ENCODE measurements around the gene SPEN. TPM values are rescaled to one million over a fixed set of nuclear protein-coding genes. Genes with fewer than 3 reads are reported as not detected.

Gene SPEN
- total and polyA plus RNA-seq, 2 of the 13 experiments (the other 11 are each of a cell fraction or from before 2014, with no cell fraction given) = 4.8 to 14.0 TPM

GRCh38 chr1:15953791-15954241, 106.3 kb downstream of the SPEN start:
- intact Hi-C loops (cut with micrococcal nuclease; ENCODE audit: unreplicated experiment) = no loop called here
- ATAC-seq (no peak), FAIRE-seq (no peak), DNase-seq (ENCODE audit: low spot score) (no peak)
- ChIA-PET POLR2A (no interaction called here), CTCF (ENCODE audit: low intra/inter-chr PET ratio, low total read pairs) (no interaction called here)
- no peak overlapping the region for H3K4me2 ChIP-seq (ENCODE audit: low read depth, low read length)
- peaks cover 11% of the 10 kb centered on the region; the same call in 1 of the 2 replicates for H3K4me1 ChIP-seq (ENCODE audit: insufficient read depth, low read length)
- peaks cover 0 to 3% of the 10 kb centered on the region in 2 experiments; a peak in 1 of 5 replicates for H3K36me3 ChIP-seq (replicated peaks in 1 of 2; ENCODE audit: control insufficient read depth in 1 of 2, insufficient read depth in 2 of 2, low read length in 2 of 2)
- no peaks in the 10 kb centered on the region for H3K27me3 ChIP-seq (ENCODE audit: control insufficient read depth in 1 of 2, insufficient read depth in 2 of 2, low read length in 2 of 2)
- H4K20me1 ChIP-seq (ENCODE audit: insufficient read depth, low read length) = peaks cover 5% of the 10 kb centered on the region; the same call in 1 of the 2 replicates
- no peak overlapping the region for H3K9ac ChIP-seq (ENCODE audit: insufficient read depth, low read depth, low read length)
- H3K4me3 ChIP-seq (replicated peaks in 1 of 3; ENCODE audit: insufficient read depth in 1 of 3, low read depth in 2 of 3, low read length in 3 of 3) = no peak overlapping the region
- no peak overlapping the region for H2AFZ ChIP-seq (ENCODE audit: low read length)
- no peaks in the 10 kb centered on the region for H3K9me3 ChIP-seq (ENCODE audit: low read length)
- in situ Hi-C loops (cut with HindIII; ENCODE audit: extremely low pct_ligation_motif_present, low pct_unique_long_range_greater_than_20kb) = no loop called here
- 100% methylated on average over 1 of the region's 1 CpG for WGBS (ENCODE audit: low lambda C conversion rate)
- BruUV-seq (replicated peaks) = no TSS peak
- TF ChIP-seq STAT5B (CRISPR knock-in tag; IDR thresholded peaks at IDR 0.05) (no peak), SMAD1 (CRISPR knock-in tag; IDR thresholded peaks at IDR 0.05; ENCODE audit: borderline replicate concordance, low read depth) (no peak), ZNF160 (CRISPR knock-in tag; IDR thresholded peaks at IDR 0.05) (no peak), ZNF292 (CRISPR knock-in tag; IDR thresholded peaks at IDR 0.05; ENCODE audit: borderline replicate concordance, low read depth) (no peak), KAT2B (IDR thresholded peaks at IDR 0.05; ENCODE audit: borderline replicate concordance, low read depth, low read length) (no peak), ZNF569 (CRISPR knock-in tag; IDR thresholded peaks at IDR 0.05; ENCODE audit: borderline replicate concordance) (no peak), SP4 (CRISPR knock-in tag; IDR thresholded peaks at IDR 0.05) (no peak), PHB2 (IDR thresholded peaks at IDR 0.05; ENCODE audit: partially characterized antibody) (no peak), AGO1 (IDR thresholded peaks at IDR 0.05; ENCODE audit: low read depth, low read length, poor library complexity, severe bottlenecking) (no peak), ZEB1 (IDR thresholded peaks at IDR 0.05; ENCODE audit: insufficient replicate concordance, low read depth) (no peak), ZNF317 (CRISPR knock-in tag; IDR thresholded peaks at IDR 0.05) (no peak), ZZZ3 (CRISPR knock-in tag; IDR thresholded peaks at IDR 0.05; ENCODE audit: borderline replicate concordance) (no peak), HMGA1 (CRISPR knock-in tag; conservative IDR thresholded peaks at IDR 0.05) (no peak), PCBP2 (optimal IDR thresholded peaks at IDR 0.05; ENCODE audit: low read depth, low read length, poor library complexity, severe bottlenecking) (no peak), MXD4 (CRISPR knock-in tag; IDR thresholded peaks at IDR 0.05) (no peak), RFX3 (CRISPR knock-in tag; IDR thresholded peaks at IDR 0.05) (no peak)
- TF ChIP-seq, protein P1, sequence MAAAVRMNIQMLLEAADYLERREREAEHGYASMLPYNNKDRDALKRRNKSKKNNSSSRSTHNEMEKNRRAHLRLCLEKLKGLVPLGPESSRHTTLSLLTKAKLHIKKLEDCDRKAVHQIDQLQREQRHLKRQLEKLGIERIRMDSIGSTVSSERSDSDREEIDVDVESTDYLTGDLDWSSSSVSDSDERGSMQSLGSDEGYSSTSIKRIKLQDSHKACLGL (CRISPR knock-in tag; IDR thresholded peaks at IDR 0.05) = no peak
- TF ChIP-seq, protein P2, sequence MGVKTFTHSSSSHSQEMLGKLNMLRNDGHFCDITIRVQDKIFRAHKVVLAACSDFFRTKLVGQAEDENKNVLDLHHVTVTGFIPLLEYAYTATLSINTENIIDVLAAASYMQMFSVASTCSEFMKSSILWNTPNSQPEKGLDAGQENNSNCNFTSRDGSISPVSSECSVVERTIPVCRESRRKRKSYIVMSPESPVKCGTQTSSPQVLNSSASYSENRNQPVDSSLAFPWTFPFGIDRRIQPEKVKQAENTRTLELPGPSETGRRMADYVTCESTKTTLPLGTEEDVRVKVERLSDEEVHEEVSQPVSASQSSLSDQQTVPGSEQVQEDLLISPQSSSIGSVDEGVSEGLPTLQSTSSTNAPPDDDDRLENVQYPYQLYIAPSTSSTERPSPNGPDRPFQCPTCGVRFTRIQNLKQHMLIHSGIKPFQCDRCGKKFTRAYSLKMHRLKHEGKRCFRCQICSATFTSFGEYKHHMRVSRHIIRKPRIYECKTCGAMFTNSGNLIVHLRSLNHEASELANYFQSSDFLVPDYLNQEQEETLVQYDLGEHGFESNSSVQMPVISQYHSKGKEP (CRISPR knock-in tag; IDR thresholded peaks at IDR 0.05) = no peak
- peaks cover 2% of the 10 kb centered on the region for H3K79me2 ChIP-seq (ENCODE audit: insufficient read depth, low read length)
- no peak overlapping the region for H3K27ac ChIP-seq (ENCODE audit: extremely low read length, insufficient read depth, low read length)
